ACHN (cell line): ENCODE results near the gene AK5.
"Not testable (repeated sequence)": the region's sequence is repeated elsewhere in the genome, so short reads cannot be mapped to it uniquely, and the experiment has no call there.

ENCODE experiments used
- DNase-seq: peaks from one replicate; pipeline ENCODE4 v3.0.0-alpha.2; 2015
- in situ Hi-C: cut with HindIII; loops from 2 replicates; pipeline ENCODE4 v1.10.0; 2017; ENCODE audit warnings: low sequenced_read_pairs, low pct_ligation_motif_present, low pct_unique_long_range_greater_than_20kb

The AK5 gene

GRCh38 chr1:77413541-77414335 lies 131.9 kb downstream of the AK5 start:
- DNase-seq: no peak
- in situ Hi-C loops: no loop called here

DNA sequence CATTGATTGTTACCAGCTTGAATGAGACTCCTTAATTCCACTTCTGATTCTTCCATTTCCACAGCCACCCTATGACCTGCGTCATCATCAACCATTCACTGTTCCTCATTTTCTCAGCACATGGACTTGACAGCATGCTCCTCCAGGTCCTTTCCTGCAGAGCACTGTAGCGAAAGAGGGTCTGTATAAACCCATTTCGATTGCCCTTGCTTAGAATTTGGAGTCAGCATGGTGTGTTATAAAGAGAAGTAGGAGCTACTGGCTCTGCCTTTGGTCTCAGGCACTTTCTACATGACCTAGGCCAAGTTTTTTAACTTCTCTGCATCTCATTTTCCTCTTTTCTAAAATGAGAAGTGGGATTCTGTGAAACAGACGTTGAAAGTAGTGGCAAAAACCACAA lies 133.8 kb downstream of the AK5 start:
- in situ Hi-C loops: no loop called here
- DNase-seq: no peak

DNA sequence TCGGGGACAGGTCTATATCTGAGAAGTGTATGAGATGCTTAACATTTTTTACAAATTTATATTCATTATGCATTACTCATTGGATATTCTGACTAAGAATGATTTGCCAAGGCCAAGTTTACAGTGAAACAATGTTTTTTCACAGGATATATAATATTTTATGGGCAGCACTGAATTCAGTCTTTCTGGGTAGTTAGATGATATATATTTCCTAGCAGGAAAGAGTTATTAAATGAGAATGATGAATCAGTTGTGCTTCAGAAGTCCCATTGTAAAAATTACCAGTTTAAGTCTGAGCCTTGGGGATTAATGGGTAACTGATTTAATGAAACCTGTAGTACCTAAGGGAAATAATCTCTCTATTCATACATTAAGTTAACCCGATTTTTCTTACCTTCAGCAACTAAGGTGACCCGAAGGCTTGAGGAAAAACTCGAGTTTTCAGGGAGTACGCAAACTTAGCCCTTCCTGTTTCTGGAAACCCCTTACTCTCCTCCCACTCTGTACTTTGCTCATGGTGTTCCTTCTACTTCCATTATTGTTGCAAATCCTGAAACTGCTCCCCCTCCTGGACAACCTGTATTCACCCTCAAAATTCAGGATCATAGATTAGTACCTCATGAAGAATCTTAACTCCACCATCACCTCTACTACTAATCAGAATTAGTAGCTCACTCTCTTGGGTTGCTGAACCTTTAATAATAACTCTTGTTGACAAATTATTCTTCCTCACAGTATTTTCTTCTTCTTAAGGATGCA lies 135.1 kb downstream of the AK5 start:
- peak; percentile 47 for DNase-seq
- in situ Hi-C loops: no loop called here

- in situ Hi-C loops, DNase-seq: not testable (repeated sequence)
Measured at GRCh38 chr1:77418055-77418454, 136.2 kb downstream of the AK5 start.

DNA sequence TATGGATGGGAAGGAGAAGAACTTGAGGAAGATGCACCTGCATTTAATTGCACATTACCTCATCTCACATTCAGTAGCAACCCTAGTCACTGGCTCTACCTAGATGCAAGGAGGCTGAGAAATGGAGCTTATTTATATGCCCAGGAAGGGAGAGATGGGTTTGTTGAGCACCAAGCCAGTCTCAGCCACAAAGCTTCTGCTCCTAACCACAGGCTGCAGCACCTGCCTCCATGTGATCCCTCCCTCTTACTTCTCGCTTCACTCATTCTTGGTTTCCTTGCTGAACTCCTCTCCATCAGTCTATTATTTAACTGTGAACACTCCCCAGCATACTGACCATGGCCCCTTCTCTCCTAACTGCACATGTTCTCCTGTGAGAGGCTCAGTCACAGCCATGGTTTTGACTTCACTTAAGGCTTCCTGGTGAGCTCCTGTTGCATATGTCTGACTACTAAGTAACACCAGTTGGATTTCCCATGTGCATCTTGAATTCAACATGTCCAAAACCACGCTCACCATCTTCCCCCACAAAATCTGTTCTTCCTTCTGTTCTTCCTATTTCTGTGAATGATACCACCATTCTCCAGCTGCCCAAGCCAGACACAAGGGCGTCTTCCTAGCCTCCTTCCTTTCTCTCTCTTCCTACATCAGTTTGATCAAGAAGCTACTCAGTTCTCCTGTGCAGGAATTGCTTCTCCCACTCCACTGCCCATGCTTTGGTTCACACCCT lies 139.8 kb downstream of the AK5 start:
- no peak for DNase-seq
- in situ Hi-C loops: no loop called here

DNA sequence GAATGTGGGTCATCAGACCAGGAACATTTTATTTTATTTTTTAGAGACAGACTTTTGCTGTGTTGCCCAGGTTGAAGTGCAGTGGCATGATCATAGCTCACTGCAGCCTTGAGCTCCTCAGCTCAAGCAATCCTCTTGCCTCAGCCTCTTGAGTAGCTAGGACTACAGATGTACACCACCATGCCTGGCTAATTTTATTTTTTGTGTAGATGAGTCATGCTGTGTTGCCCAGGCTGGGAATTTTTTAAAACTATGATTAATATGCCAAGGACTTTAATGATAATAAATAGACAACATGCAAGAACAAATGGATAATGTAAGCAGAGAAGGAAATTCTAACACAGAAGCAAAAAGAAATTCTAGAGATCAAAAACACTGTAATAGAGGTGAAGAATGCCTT lies 142.4 kb downstream of the AK5 start:
- in situ Hi-C loops: no loop called here
- no peak for DNase-seq

GRCh38 chr1:77428068-77428467 lies 146.2 kb downstream of the AK5 start:
- DNase-seq: no peak
- in situ Hi-C loops: no loop called here

DNA sequence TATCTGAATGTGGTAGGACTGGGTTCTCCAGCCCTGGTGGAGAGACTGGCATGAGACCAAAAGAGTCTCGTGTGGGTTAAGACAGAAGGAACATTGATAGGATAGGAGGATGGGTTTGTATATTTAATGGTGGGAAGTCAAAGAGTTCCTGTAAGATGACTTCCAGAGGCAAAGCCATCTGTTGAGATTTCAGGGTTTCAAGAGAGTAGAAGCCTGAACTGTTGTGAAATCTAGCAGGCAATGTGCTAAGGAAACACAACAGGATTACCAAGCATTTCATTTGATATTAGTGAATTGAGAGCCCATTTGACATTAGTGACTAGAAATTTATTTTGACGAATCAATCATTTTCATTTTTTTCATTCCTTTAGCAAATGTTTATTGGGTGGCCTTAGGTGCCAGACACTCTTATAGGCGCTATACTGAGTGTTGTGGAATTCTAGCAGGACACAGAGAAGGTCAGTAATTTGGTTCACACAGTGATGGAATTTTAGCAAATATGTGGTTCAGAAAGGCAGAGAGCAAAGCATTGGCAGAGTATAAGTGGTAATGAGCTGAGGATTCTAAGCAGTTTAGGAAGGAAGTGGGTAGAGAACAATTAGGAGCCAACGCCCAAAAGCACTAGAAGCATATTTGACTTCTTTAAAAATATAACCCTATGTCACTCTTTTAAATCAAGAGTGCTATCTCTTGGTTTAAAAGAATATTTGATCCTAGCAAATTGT lies 149.3 kb downstream of the AK5 start:
- DNase-seq: no peak
- in situ Hi-C loops: no loop called here

DNA sequence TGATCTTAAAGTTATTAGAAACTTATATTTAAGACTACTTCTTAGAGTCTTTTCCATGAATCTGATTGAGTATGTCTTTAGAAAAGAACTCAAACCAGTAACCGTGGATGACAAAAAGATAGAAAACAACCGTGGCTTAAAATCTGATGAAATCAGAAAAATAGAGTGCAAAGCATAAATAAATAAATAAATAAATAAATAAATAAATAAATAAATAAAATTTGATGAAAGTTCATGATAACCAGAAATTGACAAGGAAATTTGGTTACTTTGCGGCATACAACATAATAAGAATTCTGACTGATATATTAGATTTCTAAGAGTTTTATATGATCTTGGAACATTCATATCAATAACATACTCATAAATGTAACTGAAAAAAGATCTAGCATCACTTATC lies 152.1 kb downstream of the AK5 start:
- in situ Hi-C loops: no loop called here
- DNase-seq: no peak

GRCh38 chr1:77434967-77435366 lies 153.1 kb downstream of the AK5 start:
- DNase-seq: no peak
- in situ Hi-C loops: no loop called here

DNA sequence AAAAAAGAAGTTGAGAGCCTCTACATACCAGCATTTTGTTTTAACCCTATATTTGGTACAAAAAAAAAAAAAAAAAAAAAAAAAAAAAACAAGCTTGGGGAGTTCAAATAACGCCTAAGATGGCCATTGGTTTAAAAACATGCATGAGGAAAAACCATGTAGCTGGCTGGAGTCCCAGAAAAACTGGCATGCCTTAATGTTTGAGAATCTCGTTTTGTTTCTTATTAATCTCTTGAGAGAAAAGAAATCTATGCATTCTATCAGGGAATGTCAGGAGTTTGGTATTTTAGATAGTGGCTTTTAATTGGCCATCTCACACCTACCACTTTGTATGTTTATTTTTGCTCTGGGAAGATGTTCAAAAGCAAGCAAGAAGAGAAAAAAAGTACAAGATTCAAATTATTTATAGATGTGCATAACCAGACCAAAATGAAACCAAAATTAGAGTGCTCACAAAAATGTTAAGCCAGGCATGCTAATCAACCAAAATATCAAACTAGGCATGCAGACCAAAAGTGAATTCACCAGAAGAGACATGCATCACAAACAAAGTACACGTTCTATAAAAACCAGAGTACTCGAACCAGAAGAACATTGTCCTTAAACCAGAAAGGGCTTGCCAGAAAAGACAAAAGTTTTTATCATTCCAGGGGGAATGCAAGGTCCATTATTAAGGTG lies 156.6 kb downstream of the AK5 start:
- no peak for DNase-seq
- in situ Hi-C loops: no loop called here

DNA sequence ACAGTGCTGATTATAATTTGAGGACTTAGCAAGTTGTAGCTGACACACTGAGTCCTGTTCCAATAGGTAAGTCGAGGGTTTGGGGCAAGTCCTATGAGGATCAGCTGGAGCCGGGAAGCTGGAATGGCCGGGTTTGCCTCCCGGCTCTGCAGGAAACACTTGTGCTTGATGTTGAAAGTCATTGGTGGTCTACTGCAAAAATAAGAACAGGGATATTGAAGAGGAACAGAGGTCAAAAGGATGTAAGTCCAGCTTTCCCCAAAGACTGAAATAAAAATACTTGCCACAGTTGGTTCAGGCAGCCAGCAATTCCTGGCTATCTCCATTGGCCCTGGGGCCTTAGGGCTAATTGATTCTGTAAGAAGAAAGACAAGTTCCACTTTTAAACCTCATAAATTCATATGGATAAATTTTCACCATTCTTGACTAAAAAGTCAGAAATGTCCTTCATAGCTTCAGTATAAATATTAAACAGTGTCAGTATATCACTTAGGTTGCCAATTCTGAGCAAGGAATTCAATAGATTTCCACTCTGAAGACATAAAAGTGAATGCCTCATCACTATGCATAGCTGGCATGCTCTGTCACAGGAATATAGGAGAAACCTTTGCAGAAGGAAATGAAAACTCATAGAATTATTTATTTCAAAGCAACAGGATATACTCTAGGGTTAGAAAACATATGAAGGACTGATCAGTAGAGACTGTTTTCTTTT lies 165.2 kb downstream of the AK5 start:
- no peak for DNase-seq
- in situ Hi-C loops: no loop called here

- in situ Hi-C loops: no loop called here
- no peak for DNase-seq
Measured at GRCh38 chr1:77447669-77448068, 165.8 kb downstream of the AK5 start.

- no peak for DNase-seq
Measured at GRCh38 chr1:77459881-77460280, 178.1 kb downstream of the AK5 start.

GRCh38 chr1:77461691-77462090 lies 179.9 kb downstream of the AK5 start:
- in situ Hi-C loops: no loop called here
- DNase-seq: no peak

More at GRCh38 chr1:77459881-77460280, 178.1 kb downstream of the AK5 start:
- in situ Hi-C loops: no loop called here

DNA sequence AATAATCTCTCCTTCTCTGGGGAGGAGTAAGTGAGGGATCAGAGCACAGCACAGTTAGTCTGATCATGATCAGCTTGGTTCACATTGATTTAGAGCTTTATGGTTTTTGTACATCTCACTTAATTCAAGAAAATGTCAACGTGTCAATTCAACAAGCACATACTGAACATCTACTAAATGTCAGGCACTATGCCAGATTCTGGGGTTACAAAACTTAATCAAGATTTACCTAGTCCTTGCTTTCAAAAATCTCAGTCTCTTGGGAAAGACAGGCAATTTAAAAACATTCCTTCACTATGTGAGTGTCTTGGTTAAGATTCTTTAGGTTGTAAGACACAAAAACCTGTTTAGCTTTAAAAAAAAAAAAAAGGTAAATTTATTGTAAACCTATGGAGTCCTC lies 181.4 kb downstream of the AK5 start:
- DNase-seq: no peak
- in situ Hi-C loops: no loop called here

DNA sequence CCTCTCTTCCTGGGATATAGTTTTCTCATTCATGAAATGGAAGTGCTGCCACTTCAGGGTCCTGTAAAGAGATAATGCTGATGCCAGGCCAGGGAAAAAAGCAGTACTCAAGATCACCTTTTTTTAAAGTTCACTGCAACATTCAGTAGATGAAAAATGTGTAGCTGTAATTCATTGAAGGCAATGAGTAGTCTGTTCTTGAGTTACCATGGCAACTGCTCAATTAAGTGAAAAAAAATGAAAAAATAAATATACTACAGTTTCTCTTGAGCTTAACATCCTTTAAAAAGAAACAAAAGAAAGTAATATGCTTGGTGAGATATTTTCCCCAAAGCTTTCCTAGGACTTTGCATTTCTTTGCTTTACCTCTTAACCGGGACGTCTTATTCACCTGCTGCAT lies 183.3 kb downstream of the AK5 start:
- in situ Hi-C loops: no loop called here
- no peak for DNase-seq

- in situ Hi-C loops: no loop called here
- DNase-seq: no peak
Measured at GRCh38 chr1:77465922-77466321, 184.1 kb downstream of the AK5 start.
